GM19025 (cell line): ENCODE results near the gene FAXC.
"Not testable (repeated sequence)": the region's sequence is repeated elsewhere in the genome, so short reads cannot be mapped to it uniquely, and the experiment has no call there.

Experiments
- ATAC-seq: cut with Tn5 transposase; IDR thresholded peaks from one replicate; pipeline ENCODE4 v1.9.1; 2021; ENCODE audit warnings: mild to moderate bottlenecking, low read depth, moderate library complexity; ENCODE audit not compliant: unreplicated experiment

FAXC gene

GRCh38 chr6:99344289-99344688 is 5.2 kb downstream of the FAXC start:
- no peak for ATAC-seq

DNA sequence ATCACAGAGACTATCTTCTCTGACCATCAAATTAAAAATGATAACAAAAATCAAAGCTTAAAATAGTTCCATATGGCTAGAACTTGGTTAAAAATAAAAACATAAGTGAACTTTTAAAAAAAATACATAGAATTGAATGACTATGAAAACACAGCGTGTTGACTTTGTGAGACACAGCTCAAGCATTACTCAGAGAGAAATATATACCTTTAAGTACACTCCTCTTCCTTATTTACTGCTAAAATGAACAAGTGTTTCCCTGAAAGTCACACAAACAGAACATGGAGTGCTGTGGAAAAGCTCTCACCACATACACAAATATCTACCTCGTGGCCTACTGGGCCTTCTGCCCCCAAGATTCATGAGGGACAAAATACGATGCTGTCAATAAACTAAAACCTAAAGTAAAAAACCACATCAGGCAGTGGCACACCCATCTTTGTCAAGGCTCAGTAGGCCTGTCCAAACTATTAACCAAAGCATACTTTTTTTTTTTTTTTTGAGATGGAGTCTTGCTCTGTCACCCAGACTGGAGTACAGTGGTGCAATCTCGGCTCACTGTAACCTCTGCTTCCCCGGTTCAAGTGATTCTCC is 7.5 kb downstream of the FAXC start:
- ATAC-seq = no peak

GRCh38 chr6:99338188-99338587 is 11.3 kb downstream of the FAXC start:
- ATAC-seq = no peak

DNA sequence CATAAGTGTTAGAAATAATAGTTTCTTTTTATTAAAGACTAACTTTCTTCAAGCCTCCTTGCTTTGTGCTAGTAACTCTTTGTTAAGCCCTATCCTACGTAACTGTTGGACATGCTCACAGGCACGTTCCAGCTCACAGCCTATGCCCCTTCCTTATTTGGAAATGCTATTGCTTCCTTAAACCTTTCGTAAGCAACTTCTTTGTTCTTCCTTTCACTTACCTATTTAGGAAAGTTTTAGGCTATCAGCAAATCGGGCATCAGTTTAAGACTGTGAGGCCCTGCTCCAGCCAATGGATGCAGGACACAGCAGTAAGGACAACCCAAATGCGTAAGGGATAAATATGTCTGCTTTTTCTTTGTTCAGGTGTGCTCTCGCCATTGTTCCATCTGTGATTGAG is 14.2 kb downstream of the FAXC start:
- ATAC-seq = not testable (repeated sequence)

- peak; percentile 22 for ATAC-seq
These were observed 14.8 kb downstream of the FAXC start for GRCh38 chr6:99334526-99335127.

GRCh38 chr6:99333068-99333467 is 16.4 kb downstream of the FAXC start:
- ATAC-seq = peak; percentile 91

- no peak for ATAC-seq
These were observed 17.9 kb downstream of the FAXC start for GRCh38 chr6:99331531-99331930.

DNA sequence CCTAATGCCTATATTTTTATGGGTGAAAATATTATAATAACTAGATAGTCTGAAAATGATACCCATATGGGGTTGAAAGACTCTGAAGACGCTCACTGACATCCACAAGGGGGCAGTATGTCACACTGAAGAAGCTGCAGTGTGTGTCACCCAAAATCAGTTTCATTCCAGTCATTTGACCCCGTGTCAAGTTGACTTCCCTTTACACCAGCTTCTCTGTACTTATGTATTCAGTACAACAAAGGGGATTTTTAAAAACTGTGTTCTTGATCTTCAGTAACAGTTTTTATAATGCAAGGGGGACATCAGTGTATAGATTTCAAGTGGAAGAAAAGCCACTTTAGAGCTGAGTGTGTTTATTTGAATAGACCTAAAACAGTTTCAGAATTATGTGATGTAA is 19.3 kb downstream of the FAXC start:
- peak; percentile 62 for ATAC-seq

DNA sequence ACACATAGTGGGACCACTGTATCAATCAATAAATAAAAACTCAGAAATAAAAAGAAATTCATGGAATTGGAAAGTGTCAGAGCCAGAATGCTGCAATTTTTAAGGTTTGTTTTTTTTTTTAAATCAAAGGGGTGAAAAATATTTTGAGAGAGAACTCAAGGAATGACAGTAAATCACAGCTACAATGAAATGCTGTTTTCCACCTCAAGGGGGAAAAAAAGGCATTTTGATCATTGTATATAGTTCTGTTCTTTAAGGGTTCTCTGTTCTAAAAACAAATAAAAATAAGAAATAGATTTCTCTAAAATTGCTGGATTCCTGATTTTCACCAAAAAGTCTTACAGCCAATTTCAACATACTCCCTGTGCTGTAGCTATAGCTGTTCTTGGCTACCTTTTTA is 24.5 kb downstream of the FAXC start:
- no peak for ATAC-seq

DNA sequence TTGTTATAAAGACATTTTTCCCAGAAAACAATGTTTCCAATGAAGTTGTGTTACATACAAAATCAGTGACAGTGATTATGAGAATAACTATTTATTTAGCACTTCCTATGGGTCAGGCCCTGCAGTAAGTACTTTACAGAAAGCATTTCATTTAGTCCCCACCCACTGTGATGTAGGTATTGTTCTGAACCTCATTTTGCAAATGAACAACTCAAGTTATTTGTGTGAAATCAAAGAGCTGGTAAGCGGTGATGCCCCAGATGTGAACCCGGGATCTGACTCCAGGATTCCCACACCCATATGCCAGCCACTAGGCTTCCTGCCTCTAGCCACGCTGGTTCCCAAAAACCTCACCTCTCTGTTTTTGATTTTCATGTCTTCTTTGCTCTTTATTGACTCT is 30.9 kb downstream of the FAXC start:
- no peak for ATAC-seq

GRCh38 chr6:99312354-99312753 is 37.1 kb downstream of the FAXC start:
- ATAC-seq = no peak

DNA sequence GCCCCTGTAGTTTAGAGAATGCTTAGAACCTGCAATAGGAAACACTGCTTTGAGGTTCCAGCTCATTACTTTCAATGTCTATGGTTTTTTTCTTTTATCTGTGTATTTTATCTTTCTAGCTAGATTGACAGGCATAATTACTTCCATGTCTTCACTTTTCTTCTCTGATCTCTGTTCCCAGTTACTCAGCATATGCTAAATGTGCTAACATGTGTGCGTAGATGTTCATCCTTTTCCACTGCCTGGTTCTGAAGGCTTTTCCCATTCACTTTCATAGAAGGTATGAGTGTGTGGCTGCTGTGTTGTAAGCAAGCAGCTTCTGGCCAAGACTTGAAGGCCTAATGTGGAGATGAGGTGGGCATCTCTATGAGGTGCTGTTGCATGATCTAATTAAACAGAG is 38.9 kb downstream of the FAXC start:
- no peak for ATAC-seq

DNA sequence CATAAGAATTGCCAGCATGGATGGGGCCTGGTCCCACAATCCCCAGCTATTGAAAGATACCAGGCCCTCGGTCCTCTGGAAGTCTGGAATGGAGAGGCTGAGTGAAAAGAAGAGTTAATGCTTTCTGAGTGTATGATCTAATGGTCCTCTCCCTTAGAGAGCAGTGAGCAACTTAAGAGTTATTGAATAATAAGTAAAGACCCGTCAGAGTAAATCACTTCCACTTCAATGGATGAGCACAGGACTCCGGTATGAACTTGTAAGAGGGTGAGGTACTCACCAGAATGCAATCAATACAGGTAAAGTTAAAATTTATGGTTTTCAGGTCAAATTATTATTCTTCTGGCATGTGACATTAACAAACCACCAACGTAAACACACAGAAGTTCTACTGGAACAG is 39.9 kb downstream of the FAXC start:
- ATAC-seq = no peak

- no peak for ATAC-seq
These were observed 40.7 kb downstream of the FAXC start for GRCh38 chr6:99308788-99309187.

- no peak for ATAC-seq
These were observed 42.1 kb downstream of the FAXC start for GRCh38 chr6:99307295-99307907.

DNA sequence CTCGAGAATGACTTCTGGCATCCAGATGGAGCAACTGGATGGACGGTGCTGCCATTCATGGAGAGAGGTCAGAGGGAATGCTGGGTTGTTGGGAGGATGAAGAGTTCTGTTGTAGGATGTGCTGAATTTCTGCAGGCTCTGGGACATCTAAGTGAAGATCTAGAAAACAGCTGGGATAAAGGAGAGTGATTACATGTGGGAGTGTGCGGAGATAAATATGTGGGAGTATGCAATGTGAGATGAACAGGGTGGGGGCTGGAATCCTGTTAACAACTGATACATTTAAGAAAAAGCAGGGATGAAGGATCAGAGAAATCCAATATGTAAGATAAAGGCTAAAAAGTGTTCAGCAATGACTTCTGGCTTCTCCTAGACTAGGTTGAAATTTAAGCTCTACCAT is 43.1 kb downstream of the FAXC start:
- ATAC-seq = no peak

GRCh38 chr6:99305021-99305554 is 44.4 kb downstream of the FAXC start:
- ATAC-seq = no peak

DNA sequence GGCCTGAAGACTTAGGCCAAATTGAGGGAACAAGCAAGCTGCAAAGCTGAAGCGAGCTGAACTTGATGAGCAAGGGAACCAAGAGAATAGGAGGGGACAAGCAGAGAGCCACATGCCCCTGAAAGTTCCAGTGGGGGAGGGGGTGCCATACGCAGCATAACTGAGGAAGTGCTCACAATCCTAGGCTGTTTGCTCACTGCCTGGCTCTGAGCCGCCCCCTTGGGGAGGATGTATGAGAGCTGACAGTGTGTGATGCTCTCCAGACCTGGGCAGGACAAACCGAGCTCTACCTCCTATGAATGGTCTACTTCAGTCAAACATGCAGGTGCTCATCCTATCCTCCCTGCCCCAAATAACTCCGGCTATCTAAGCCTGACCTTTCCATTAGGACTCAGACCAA is 52.1 kb downstream of the FAXC start:
- ATAC-seq = no peak

DNA sequence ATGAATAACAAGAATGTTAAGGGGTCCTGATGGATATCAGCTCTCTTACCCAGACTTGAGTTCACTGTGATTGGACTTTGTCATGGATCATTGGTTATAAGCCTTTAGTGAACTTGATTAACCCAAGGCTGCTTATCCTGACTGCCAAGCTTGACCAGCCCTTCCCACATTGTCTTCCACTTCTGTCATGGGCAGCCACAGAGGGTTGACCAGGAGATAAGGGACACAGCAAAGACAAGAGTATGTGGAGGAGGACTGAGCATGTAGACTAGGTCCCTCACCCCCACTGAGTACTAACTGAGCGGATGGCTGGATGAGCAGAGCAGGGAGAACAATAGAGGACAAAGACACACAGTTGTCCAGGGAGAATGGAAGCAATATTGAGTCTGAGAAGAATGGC is 52.5 kb downstream of the FAXC start:
- ATAC-seq = no peak

DNA sequence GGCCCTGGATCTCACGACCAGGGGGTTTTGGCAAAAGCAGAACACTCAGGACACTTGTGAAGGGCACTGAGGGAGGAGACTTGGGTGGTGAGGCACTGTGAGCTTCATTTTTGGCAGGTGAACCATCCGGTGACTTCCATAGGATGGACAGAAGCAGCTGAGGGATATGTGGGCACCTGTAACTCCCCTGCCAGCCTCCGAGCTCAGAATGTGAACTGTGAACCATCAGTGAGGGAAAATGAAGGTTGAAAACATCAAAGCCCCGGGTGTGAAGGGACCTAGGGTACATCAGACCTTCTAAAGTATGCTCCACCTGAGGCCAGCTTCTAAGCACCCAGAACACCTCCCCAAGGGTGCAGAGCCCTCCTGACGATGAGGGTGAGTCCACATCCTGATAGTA is 53.2 kb downstream of the FAXC start:
- ATAC-seq = no peak

DNA sequence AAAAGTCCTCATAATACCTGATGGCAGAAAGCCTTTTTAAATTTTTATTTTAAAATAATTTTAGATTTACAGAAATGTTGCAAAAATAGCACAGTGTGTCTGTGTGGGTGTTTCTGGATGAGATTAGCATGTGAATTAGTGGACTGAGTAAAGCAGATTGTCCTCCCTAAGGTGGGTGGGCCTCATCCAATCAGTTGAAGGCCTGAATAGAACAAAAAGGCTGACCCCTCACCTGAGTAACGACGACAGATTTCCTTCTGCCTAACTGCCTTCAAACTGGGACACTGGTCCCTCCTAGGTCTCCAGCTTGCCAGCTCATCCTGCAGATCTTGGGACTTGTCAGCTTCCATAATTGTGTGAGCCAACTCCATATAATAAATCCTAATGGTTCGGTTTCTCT is 54.2 kb downstream of the FAXC start:
- no peak for ATAC-seq

- ATAC-seq = no peak
These were observed 54.7 kb downstream of the FAXC start for GRCh38 chr6:99294786-99295185.
